HepG2 (cell line): ENCODE results near the gene OR5K2. TPM values are rescaled to one million over a fixed set of nuclear protein-coding genes. Genes with fewer than 3 reads are reported as not detected.

ENCODE experiments used
- AGO1 ChIP-seq: fragments of 200-400 bp; formaldehyde crosslinking; IDR thresholded peaks from 2 replicates; pipeline ENCODE4 v1.6.1; 2017; ENCODE audit warnings: mild to moderate bottlenecking, low read depth, low read length, moderate library complexity; ENCODE audit not compliant: poor library complexity, severe bottlenecking
- CREB1 ChIP-seq, 2 experiments: fragments of 450-650 bp in 1 of 2; IDR thresholded peaks; 2 replicates each; pipeline ENCODE4 v1.6.1; 2016 to 2017; ENCODE audit warnings: control low read depth in 1 of 2, mild to moderate bottlenecking in 1 of 2, missing compliant biosample characterization in 1 of 2, missing genetic modification characterization in 1 of 2
- HES4 ChIP-seq: sonication (generic); formaldehyde crosslinking; IDR thresholded peaks from 2 replicates; pipeline ENCODE4 v1.9.0; 2021; ENCODE audit warnings: mild to moderate bottlenecking, missing genetic modification reagents, borderline replicate concordance
- NR2F1 ChIP-seq, 2 experiments: fragments of 450-650 bp in 1 of 2; formaldehyde crosslinking in 1 of 2; IDR thresholded peaks; 2 replicates each; pipeline versions ENCODE4 v1.5.0 to v1.6.1; 2016 to 2020; ENCODE audit warnings: mild to moderate bottlenecking in 1 of 2, missing compliant biosample characterization in 1 of 2, missing genetic modification reagents in 1 of 2, moderate library complexity in 1 of 2
- SMAD9 ChIP-seq: sonication (generic); formaldehyde crosslinking; IDR thresholded peaks from 2 replicates; pipeline ENCODE4 v1.5.1; 2020; ENCODE audit warnings: mild to moderate bottlenecking, missing genetic modification reagents
- SUZ12 ChIP-seq: fragments of 150-350 bp; IDR thresholded peaks from 2 replicates; pipeline ENCODE4 v1.6.1; 2014; ENCODE audit warnings: low read depth, low read length
- ZC3H13 ChIP-seq: sonication (generic); formaldehyde crosslinking; IDR thresholded peaks from 2 replicates; pipeline ENCODE4 v1.8.1; 2023; ENCODE audit warnings: mild to moderate bottlenecking, missing genetic modification reagents, moderate library complexity
- ZNF136 ChIP-seq: sonication (generic); formaldehyde crosslinking; IDR thresholded peaks from 2 replicates; pipeline ENCODE4 v1.8.1; 2022; ENCODE audit warnings: low read depth, mild to moderate bottlenecking, moderate library complexity, missing genetic modification reagents
- ZNF253 ChIP-seq: sonication (generic); formaldehyde crosslinking; IDR thresholded peaks from 2 replicates; pipeline ENCODE4 v1.8.0; 2022; ENCODE audit warnings: mild to moderate bottlenecking, missing genetic modification reagents, borderline replicate concordance
- ZNF432 ChIP-seq: sonication (generic); formaldehyde crosslinking; IDR thresholded peaks from 2 replicates; pipeline ENCODE4 v1.5.0; 2020; ENCODE audit warnings: missing genetic modification reagents, mild to moderate bottlenecking, borderline replicate concordance
- ZNF619 ChIP-seq: sonication (generic); formaldehyde crosslinking; IDR thresholded peaks from 2 replicates; pipeline ENCODE4 v1.4.0; 2020; ENCODE audit warnings: mild to moderate bottlenecking, missing genetic modification reagents
- polyA plus RNA-seq, 8 experiments: library from polyadenylated mRNA; depleted of rRNA in 3 of 8; stranded (reverse) in 7 of 8; unstranded in 1 of 8; fragments of >200 nt; fragmentation: Illumina TruSeq in 4 of 8; extraction: Trizol in 4 of 8; gene quantifications; 2 replicates each; pipeline versions ENCODE4 v1.2.1 to v1.2.3, GENCODE V29; 2011 to 2016; ENCODE audit warnings: low read depth in 4 of 8, missing spikeins in 1 of 8, mixed read lengths in 1 of 8; ENCODE audit not compliant: insufficient read depth in 1 of 8
- total RNA-seq, 5 experiments: library from RNA; depleted of rRNA; stranded (reverse); fragments of >200 nt; fragmentation: Illumina TruSeq; extraction: Trizol; gene quantifications; 2 replicates each; pipeline ENCODE4 v1.2.3, GENCODE V29; 2016; ENCODE audit warnings: low read depth in 1 of 5
- TF ChIP-seq, protein P1 (sequence below): sonication (generic); formaldehyde crosslinking; IDR thresholded peaks from 2 replicates; pipeline ENCODE4 v1.4.0; 2020; ENCODE audit warnings: mild to moderate bottlenecking, missing genetic modification reagents, borderline replicate concordance
- TF ChIP-seq, protein P2 (sequence below): sonication (generic); formaldehyde crosslinking; IDR thresholded peaks from 2 replicates; pipeline ENCODE4 v1.9.0; 2021; ENCODE audit warnings: missing genetic modification reagents, borderline replicate concordance
- TF ChIP-seq, protein P3 (sequence below): sonication (generic); formaldehyde crosslinking; IDR thresholded peaks from 2 replicates; pipeline ENCODE4 v1.5.0; 2020; ENCODE audit warnings: mild to moderate bottlenecking, low read depth, missing genetic modification reagents, borderline replicate concordance
- TF ChIP-seq, protein P4 (sequence below): sonication (generic); formaldehyde crosslinking; IDR thresholded peaks from 2 replicates; pipeline ENCODE4 v1.4.0; 2020; ENCODE audit warnings: mild to moderate bottlenecking, low read depth, missing genetic modification reagents
- TF ChIP-seq, protein P5 (sequence below): sonication (generic); formaldehyde crosslinking; IDR thresholded peaks from 2 replicates; pipeline ENCODE4 v1.4.0; 2020; ENCODE audit warnings: missing genetic modification reagents
- TF ChIP-seq, protein P6 (sequence below): sonication (generic); formaldehyde crosslinking; IDR thresholded peaks from 2 replicates; pipeline ENCODE4 v1.5.1; 2020; ENCODE audit warnings: missing genetic modification reagents, mild to moderate bottlenecking, borderline replicate concordance

Gene OR5K2
- total and polyA plus RNA-seq, 2 of the 13 experiments (the other 11 are each of a cell fraction or from before 2014, with no cell fraction given): not detected

DNA sequence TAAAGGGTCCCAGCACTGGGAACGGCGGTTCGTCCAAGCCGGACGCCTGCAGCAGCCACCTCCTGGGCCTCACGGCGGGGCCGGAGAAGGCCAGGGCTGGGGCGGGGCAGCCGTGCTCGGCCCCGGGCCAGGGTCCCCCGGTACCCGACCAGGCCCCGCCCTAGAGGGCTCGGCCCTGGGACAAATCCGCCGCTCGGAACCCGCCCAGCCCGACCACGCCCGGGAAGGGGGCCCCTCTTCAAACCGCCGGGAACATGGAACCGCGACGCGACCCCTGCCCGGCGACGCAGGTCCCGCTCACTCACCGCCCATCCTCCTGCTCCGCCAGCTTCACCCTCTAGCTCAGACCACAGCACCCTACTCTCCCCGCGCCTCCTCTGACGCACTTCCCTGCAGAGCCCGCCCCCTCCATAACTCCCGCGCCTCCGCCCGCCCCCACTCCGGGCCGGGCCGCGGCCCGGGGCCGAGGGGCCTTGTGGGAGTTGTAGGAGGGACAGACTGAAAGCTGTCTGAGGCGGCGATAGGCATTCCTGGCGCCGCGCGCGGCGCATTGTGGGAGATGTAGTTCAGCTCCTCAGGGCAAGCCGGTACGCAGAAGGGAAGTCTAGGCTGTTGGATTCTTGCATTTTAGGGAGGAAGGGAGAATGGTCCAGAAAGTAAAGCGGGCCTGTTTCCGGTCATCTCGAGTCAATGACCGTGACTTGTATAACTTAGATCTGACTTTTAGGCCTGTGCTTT lies 25.2 kb downstream of the OR5K2 start, which contains the start of gene CLDND1 (continued):
- TF ChIP-seq, protein P1, sequence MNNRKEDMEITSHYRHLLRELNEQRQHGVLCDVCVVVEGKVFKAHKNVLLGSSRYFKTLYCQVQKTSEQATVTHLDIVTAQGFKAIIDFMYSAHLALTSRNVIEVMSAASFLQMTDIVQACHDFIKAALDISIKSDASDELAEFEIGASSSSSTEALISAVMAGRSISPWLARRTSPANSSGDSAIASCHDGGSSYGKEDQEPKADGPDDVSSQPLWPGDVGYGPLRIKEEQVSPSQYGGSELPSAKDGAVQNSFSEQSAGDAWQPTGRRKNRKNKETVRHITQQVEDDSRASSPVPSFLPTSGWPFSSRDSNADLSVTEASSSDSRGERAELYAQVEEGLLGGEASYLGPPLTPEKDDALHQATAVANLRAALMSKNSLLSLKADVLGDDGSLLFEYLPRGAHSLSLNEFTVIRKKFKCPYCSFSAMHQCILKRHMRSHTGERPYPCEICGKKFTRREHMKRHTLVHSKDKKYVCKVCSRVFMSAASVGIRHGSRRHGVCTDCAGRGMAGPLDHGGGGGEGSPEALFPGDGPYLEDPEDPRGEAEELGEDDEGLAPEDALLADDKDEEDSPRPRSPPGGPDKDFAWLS: no peak
- TF ChIP-seq HES4 (CRISPR knock-in tag) (no peak), ZNF253 (CRISPR knock-in tag) (no peak), ZNF619 (no peak), ZNF432 (CRISPR knock-in tag) (no peak), SMAD9 (CRISPR knock-in tag) (no peak), ZC3H13 (no peak), NR2F1 (CRISPR knock-in tag; IDR thresholded peaks at IDR 0.05) (no peak), AGO1 (peak; percentile 33), ZNF136 (no peak), SUZ12 (peak; percentile 88), CREB1 (IDR thresholded peaks at IDR 0.05) (peak; percentile 65), CREB1 (CRISPR knock-in tag; IDR thresholded peaks at IDR 0.05) (peak; percentile 90)
- TF ChIP-seq, protein P2, sequence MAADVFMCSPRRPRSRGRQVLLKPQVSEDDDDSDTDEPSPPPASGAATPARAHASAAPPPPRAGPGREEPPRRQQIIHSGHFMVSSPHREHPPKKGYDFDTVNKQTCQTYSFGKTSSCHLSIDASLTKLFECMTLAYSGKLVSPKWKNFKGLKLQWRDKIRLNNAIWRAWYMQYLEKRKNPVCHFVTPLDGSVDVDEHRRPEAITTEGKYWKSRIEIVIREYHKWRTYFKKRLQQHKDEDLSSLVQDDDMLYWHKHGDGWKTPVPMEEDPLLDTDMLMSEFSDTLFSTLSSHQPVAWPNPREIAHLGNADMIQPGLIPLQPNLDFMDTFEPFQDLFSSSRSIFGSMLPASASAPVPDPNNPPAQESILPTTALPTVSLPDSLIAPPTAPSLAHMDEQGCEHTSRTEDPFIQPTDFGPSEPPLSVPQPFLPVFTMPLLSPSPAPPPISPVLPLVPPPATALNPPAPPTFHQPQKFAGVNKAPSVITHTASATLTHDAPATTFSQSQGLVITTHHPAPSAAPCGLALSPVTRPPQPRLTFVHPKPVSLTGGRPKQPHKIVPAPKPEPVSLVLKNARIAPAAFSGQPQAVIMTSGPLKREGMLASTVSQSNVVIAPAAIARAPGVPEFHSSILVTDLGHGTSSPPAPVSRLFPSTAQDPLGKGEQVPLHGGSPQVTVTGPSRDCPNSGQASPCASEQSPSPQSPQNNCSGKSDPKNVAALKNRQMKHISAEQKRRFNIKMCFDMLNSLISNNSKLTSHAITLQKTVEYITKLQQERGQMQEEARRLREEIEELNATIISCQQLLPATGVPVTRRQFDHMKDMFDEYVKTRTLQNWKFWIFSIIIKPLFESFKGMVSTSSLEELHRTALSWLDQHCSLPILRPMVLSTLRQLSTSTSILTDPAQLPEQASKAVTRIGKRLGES (CRISPR knock-in tag): no peak
- TF ChIP-seq, protein P3, sequence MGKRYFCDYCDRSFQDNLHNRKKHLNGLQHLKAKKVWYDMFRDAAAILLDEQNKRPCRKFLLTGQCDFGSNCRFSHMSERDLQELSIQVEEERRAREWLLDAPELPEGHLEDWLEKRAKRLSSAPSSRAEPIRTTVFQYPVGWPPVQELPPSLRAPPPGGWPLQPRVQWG (CRISPR knock-in tag): no peak
- TF ChIP-seq, protein P4, sequence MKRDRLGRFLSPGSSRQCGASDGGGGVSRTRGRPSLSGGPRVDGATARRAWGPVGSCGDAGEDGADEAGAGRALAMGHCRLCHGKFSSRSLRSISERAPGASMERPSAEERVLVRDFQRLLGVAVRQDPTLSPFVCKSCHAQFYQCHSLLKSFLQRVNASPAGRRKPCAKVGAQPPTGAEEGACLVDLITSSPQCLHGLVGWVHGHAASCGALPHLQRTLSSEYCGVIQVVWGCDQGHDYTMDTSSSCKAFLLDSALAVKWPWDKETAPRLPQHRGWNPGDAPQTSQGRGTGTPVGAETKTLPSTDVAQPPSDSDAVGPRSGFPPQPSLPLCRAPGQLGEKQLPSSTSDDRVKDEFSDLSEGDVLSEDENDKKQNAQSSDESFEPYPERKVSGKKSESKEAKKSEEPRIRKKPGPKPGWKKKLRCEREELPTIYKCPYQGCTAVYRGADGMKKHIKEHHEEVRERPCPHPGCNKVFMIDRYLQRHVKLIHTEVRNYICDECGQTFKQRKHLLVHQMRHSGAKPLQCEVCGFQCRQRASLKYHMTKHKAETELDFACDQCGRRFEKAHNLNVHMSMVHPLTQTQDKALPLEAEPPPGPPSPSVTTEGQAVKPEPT (CRISPR knock-in tag): peak; percentile 46; the same call in 1 of the 2 replicates
- TF ChIP-seq, protein P5, sequence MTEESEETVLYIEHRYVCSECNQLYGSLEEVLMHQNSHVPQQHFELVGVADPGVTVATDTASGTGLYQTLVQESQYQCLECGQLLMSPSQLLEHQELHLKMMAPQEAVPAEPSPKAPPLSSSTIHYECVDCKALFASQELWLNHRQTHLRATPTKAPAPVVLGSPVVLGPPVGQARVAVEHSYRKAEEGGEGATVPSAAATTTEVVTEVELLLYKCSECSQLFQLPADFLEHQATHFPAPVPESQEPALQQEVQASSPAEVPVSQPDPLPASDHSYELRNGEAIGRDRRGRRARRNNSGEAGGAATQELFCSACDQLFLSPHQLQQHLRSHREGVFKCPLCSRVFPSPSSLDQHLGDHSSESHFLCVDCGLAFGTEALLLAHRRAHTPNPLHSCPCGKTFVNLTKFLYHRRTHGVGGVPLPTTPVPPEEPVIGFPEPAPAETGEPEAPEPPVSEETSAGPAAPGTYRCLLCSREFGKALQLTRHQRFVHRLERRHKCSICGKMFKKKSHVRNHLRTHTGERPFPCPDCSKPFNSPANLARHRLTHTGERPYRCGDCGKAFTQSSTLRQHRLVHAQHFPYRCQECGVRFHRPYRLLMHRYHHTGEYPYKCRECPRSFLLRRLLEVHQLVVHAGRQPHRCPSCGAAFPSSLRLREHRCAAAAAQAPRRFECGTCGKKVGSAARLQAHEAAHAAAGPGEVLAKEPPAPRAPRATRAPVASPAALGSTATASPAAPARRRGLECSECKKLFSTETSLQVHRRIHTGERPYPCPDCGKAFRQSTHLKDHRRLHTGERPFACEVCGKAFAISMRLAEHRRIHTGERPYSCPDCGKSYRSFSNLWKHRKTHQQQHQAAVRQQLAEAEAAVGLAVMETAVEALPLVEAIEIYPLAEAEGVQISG (CRISPR knock-in tag): peak; percentile 89
- TF ChIP-seq, protein P6, sequence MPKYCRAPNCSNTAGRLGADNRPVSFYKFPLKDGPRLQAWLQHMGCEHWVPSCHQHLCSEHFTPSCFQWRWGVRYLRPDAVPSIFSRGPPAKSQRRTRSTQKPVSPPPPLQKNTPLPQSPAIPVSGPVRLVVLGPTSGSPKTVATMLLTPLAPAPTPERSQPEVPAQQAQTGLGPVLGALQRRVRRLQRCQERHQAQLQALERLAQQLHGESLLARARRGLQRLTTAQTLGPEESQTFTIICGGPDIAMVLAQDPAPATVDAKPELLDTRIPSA: no peak
